ENCODE data around the gene GRP.
A peak's percentile ranks its signal among the peaks of the same experiment; 100 is the strongest.

GRP gene

DNA sequence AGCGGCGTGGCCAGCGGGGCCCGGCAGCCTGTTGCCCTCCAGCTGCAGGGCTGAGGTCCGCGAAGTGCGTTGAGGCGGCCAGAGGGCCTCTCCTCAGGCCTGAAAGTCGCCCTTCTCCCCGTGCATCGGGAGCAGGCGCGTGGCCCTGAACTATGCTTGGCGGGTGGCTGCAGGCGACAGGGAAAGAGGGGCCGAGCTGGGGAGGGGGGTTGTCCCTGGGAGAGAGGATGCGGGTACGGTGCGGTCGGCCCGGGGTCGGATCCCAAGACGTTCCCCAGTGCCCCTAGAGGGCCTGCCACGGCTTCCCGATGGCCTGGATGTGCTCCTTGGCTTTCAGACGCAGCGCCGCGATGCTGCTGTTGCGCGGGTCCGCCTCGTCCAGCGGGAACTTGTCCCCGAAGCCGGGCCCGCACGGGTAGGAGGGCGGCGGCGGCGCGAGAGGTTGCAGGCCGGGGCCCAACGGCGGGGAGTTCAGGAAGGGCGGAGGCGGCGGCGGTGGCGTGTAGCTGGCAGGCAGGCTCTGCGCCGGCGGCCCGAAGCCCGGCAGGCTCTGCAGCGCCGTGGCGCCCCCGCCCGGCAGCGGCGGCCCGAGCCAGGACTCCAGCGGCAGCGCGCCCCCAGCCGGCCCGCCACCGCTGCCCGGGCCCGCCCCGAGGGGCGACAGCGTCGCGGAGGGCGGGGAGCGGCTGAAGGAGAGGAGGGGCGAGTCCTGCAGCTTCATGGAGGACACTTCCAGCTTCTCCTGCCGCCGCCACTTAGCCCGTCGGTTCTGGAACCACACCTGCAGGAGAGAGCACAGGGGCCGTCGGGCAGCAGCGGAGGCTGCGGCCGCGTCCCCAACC, 49.0 kb downstream of the GRP start:
- peak; percentile 9 for DNase-seq

DNA sequence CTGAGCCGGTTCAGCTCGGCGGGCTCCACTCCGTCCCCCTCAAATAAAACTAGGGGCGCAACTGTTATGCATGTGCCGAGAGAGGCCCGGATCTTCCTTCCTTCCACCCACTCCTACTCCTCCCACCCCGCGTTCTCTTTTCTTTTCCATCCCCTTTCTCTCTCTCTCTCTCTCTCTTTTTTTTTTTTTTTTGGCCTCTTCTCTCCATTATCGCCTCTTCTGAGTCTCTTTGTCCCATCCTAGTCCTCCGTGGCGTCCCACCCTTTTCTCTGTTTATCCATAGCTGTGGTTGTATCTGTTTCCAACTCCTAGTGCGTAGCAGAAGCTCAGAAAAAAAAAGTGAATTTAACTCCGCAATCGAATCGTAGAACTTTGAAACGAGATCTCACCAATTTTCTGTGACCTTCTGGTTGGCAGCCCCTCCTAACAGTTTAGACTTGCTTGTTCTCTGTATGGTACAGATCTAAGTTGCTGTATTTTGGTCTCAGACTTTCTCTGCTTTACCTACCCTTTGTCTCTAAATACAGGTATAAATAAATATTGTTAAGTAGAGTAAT, 49.7 kb downstream of the GRP start:
- no peak for DNase-seq

DNA sequence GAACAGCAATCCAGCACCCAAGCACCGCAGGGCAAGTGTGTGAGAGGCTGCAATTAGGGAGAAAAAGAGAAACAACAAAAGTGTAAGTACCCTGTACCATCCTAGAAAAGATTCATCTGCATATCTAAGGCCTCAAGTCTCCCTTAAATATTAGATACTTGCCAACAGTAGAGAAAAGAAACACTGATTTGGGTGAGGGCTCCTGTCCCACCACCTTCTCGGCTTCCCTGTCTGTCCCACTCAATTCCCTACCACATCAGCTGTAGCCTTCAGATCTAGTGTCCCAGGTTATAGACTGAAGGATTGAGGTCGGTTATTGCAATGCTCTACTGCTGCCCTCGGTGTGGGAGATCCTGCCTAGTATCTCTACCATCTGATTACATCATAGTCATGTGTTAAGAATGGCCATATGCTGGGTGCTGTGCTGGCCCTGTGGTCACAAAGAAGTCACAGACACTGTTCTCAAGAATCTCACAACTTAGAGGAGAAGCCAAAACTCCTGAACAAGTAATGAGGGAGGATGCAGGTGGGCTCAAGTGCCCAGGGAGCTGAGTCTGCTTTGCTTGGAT, 50.8 kb downstream of the GRP start:
- DNase-seq = no peak

DNA sequence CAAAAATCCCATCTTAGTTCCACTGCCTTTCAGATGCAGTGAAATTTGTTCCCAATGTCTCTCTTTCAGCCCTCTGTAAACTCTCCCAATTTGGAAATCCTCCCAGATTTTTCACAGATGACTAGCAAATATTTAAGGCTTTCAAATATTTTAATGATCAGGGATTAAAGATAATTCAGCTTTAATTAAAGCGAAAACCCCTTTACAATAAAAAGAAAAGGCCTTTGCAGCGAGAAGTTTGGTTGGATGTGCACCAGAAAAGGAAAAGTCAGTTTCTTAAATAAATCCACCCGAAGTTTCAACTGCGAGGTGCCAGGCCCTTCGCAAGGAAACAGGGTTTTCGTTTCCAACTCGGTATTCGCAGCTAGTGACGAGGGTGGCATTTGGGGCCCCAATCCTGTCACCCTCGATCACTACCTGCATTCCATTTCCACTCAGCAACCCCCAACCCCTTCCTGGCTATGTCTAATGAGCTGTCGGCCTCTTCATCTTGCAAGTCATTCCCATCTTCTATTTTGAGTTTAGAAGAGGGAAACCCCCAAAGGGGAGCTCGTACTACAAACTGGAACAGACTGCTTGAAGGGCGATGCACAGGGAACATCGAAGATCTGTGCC, 51.8 kb downstream of the GRP start:
- no peak for DNase-seq

DNA sequence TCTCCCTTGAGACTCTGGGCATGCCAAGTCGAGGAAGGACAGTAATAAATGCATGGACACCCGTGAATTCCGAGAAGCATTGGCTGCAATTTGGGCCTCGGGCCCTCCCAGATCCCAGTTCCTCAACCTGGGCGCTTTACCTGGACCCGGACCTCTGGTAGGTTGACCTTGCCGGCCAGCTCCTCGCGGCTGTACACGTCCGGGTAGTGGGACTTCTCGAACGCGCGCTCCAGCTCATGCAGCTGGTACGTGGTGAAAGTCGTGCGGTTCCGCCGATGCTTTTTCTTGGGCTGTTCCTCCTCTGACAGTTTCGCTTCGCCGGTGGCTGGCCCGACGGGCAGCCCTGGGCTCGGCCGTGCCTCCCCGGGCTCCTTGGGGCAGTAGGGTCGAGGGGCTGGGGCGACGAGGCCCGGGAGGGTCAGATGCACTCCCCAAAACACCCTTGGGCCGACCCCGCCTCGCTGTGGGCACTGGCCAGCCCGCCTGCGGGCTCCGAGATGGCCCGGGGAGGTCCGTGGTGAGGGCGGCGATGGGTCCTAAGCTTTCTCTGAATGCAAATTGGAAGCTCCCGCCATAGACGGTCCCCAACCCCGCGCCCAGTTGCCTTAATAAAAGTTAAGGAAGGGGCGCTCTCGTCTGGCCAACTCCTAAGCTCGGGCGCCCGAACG, 52.4 kb downstream of the GRP start:
- DNase-seq = no peak

DNA sequence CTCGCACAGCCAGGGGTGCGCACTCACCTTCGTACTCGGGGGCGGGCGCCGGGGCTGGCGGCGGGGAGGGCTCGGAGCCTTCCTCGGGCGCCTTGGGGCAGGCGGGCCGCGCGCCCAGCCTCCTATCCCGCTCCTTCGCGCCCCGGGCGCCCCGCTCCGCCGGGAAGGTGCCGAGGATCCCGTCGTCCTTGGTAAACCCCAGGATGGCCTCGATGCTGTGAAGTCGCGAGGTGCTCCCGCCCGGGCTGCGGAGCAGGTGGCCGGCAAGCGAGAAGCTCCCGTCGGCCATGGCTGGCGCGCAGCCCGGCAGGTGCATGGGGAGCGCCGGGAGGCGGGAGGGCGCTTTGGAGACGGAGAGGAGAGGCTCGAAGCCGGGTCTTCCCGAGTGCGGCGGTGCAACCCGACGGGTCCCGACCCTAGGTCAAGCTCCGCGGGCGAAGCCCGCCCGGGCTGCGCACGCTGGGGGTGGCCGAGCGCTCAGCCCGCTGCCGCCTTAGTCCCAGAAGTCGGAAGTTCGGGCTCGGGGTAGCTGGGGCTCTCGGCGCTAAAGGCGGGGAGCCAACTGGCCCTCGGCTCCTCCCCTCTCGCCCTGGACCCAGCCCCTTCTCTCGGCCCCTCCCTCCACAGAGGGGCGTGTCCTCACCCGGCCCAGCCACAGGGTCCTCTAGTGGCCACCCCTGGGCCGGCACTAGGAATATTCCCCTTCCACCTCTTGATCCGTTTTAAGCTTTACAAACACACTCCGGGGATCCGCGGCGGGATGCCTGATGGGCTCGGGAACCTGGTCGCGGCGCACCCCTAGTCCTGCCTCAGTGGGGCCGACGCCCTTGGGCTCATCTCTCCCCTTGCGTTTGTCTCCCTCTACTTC, 53.2 kb downstream of the GRP start, which contains the start of gene RAX:
TSS of gene RAX (minus strand) at position 564 of the 868 bp plus-strand sequence. CDS start at position 316, 248 bp downstream.
- DNase-seq = no peak

DNA sequence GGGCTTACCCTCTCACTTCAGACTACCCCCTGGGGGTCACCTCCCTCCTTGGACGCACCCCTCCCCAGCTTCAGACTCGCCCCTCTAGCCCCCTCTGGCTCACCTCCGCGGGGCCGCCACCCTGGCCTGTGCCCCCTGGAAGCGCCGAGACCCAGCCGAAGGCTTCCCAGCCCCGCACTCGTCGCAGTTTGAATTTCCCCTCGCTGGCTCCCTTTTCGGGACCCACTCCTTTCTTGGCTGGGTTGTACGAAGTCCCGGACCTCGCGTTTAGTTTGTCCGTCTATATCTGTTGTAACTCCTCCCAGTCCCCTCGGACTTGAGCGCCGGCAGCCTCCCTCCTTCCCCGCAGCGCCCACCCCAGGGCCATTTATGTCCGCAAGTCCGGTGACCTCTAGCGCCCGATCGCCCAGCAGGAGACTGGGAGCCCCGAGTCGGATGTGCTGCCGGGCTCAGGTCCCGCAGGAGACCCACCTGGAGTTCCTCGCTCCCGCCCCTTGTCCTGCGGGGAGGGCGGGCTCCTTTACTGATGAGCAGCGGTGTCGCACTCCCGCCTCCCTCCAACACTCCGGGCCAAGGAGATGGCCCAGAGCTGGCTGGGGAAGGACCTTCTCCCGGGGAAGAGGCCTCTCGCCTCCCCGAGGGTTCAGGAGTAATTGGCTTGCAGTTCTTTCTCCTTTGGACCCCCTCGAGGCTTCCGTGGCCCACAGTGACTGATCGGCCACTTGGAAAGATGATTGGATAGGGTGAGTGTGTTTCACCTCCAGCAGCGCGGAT, 54.0 kb downstream of the GRP start:
- DNase-seq = no peak

DNA sequence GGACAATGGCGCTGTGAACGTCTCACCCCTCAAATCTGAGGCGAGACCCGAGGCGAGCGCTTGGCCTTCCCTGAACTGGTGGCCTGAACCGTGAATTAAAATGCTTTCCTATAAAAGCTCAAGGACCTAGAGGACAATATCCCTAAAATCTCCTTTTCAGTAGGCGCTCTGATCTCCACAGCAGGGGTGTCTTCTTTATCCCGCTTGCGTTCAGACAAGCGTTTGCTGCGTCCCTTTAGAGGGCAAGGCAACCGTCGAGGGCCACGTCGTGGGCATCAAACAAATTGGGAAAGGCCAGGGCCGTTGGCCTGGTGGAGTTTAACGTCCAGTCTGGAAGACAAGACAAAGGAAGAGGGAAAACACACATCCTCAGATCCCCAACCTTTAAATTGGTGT, 54.6 kb downstream of the GRP start:
- DNase-seq = no peak

DNA sequence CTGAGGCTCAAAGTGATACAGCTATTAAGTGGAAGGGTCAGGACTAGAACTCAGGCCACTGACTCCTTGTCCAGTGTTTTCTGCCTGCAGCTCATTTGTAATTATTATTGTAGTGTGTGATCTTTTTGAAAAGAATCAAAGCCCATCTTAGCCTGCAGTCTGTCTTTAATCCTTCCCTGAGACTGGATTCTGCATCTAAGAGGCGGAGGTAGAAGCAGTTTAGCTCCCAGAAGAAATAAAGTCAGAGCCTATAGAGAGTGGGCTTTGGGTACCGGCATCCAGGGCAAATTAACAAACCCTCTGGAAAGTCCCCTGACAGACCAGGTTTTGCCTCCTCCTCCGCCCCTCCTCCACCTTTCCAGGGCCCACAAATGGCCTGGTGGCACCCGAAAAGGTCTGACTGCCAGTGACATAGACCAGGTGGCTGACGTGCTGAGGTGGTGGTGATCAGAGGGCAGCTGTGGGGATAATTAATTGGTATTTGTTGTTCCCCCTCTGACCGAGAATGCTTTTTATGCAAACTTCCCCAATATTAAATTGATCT, 55.5 kb downstream of the GRP start:
- no peak for DNase-seq

DNA sequence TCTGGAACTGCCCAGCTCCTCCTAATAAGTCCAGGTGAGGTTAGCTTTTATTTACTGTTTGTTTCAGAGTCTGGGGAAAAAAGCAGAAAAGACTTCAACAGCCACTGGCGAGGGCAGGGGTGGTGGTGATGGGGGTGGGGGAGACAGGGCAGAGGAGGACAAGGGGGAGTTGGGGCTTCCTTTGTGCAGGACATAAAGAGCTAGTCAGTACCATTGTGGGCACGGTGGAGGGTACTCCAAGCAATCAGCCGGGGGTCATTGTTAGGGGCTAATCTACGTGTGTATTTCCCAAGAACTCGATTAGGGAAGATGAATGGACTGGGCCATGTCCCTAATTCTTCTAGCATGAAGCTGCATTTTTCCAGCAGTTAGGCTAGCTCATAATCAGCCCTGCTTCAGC, 56.1 kb downstream of the GRP start:
- no peak for DNase-seq

DNA sequence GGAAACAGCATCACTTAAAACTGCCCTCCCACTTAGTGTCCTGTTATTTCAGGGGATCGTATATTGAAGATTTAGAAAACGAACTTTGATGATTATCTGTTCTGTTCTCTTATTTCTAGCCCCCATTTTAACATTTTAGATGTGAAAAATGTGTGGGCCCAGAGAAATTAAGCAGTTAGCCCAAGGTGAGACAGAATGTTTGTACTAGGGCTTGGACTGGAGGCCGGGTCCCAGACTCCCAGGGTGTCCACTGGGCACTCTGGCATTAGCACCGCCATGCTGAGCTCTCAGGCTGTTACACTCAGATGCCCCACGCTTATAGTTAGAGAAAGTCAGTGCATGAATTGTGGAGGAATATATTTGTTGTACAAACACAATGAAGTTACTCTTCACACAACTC, 58.8 kb downstream of the GRP start:
- no peak for DNase-seq

DNA sequence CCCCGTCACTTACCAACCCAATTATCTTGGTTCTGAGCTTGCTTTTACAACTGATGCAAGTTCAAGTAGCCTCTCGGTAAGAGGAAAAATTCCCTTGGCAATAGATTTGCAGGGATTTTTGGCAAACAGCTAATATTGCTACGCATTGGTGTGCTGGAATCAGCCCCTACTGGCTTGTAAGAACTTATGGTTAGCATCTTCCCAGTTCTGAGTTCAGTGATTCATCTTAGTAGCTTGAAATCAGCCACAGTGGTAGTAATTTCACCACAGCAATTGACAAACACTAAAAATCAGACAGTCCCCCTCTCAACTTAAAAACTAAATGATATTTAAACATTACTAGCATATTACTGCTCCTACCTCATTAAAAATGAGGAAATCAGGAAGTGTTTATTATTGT, 59.2 kb downstream of the GRP start:
- DNase-seq = no peak

DNA sequence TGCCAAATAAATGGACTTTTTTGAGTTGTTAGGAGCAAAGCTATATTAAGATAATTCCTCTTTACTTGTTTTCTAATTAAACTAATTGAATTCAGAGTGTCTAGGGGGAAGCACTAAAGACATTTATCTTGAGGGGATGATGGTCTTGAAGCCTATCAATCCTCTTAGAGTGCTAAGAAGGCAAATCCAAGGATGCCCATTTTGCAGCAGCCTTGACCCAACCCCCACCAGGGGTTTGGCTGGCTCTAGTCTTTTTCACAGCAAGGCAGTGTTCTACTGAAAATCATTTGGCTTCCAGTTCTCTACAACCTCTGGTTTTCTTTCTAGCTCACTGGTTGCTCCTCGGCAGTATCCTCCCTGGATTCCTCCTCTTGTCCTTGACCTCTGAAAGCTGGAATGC, 59.8 kb downstream of the GRP start:
- no peak for DNase-seq

All from CD4-positive, alpha-beta T cell treated with Interleukin-10 for 1 hour (primary cell).